Astrocyte of the spinal cord (primary cell): ENCODE results near the gene IGSF3.

ENCODE experiments used
- DNase-seq: peaks from one replicate; pipeline ENCODE4 v3.0.0; 2011; ENCODE audit warnings: low read depth, low spot score
- H3K4me3 ChIP-seq: 2 replicates; pipeline ENCODE4 v1.5.1; 2011; ENCODE audit warnings: low read depth, mild to moderate bottlenecking, low read length, moderate library complexity
- CTCF ChIP-seq: IDR thresholded peaks from 2 replicates; pipeline ENCODE4 v1.5.1; 2012; ENCODE audit warnings: low read depth, mild to moderate bottlenecking, low read length, inconsistent platforms
- in situ Hi-C: cut with HindIII; loops from 2 replicates; pipeline ENCODE4 v1.10.0; 2017; ENCODE audit warnings: low sequenced_read_pairs

IGSF3 gene

GRCh38 chr1:116553386-116554115, 114.0 kb downstream of the IGSF3 start:
- in situ Hi-C loops: no loop called here
- H3K4me3 ChIP-seq: no peak overlapping the region
- TF ChIP-seq CTCF: no peak
- DNase-seq: no peak

- no peak for DNase-seq
- in situ Hi-C loops: no loop called here
- no peak for TF ChIP-seq CTCF
- H3K4me3 ChIP-seq: no peak overlapping the region
These were observed 121.1 kb downstream of the IGSF3 start for GRCh38 chr1:116546354-116546977.

- H3K4me3 ChIP-seq: no peak overlapping the region
- DNase-seq: no peak
- no peak for TF ChIP-seq CTCF
- in situ Hi-C loops: no loop called here
These were observed 122.2 kb downstream of the IGSF3 start for GRCh38 chr1:116545359-116545705.

GRCh38 chr1:116544588-116545358, 122.8 kb downstream of the IGSF3 start:
- TF ChIP-seq CTCF: no peak

GRCh38 chr1:116540088-116540487, 127.4 kb downstream of the IGSF3 start:
- TF ChIP-seq CTCF: no peak
- DNase-seq: no peak
- H3K4me3 ChIP-seq: no peak overlapping the region
- in situ Hi-C loops: no loop called here

More at GRCh38 chr1:116544588-116545358, 122.8 kb downstream of the IGSF3 start:
- DNase-seq: no peak
- no peak overlapping the region for H3K4me3 ChIP-seq
- in situ Hi-C loops: no loop called here

GRCh38 chr1:116538544-116538943, 129.0 kb downstream of the IGSF3 start:
- in situ Hi-C loops: no loop called here
- no peak for TF ChIP-seq CTCF
- peak; percentile 35 for DNase-seq
- H3K4me3 ChIP-seq: no peak overlapping the region
